Mucosa of rectum (tissue), 2 donors: ENCODE measurements around the gene ATP11A.
"Not testable (repeated sequence)": the region's sequence is repeated elsewhere in the genome, so short reads cannot be mapped to it uniquely, and the experiment has no call there.

Experiments used
- H3K27ac ChIP-seq, 2 donors: one replicate each; pipeline ENCODE4 v1.7.0; 2013; ENCODE audit warnings: inconsistent platforms in 2 of 2, low read depth in 2 of 2, low read length in 2 of 2
- H3K27me3 ChIP-seq, 2 donors: one replicate each; pipeline ENCODE4 v1.7.0; 2013; ENCODE audit warnings: low read length in 2 of 2; ENCODE audit not compliant: control insufficient read depth in 2 of 2, insufficient read depth in 2 of 2
- H3K36me3 ChIP-seq, 2 donors: one replicate each; pipeline ENCODE4 v1.7.0; 2013; ENCODE audit warnings: low read length in 2 of 2; ENCODE audit not compliant: control insufficient read depth in 2 of 2, insufficient read depth in 2 of 2
- H3K4me1 ChIP-seq, 2 donors: one replicate each; pipeline ENCODE4 v1.7.0; 2013; ENCODE audit warnings: low read length in 2 of 2, mild to moderate bottlenecking in 1 of 2; ENCODE audit not compliant: control insufficient read depth in 2 of 2, insufficient read depth in 2 of 2
- H3K4me3 ChIP-seq, 2 donors: one replicate each; pipeline ENCODE4 v1.7.0; 2013; ENCODE audit warnings: low read length in 2 of 2
- H3K9ac ChIP-seq, 2 donors: one replicate each; pipeline ENCODE4 v1.7.0; 2013; ENCODE audit warnings: low read length in 2 of 2, low read depth in 1 of 2, mild to moderate bottlenecking in 1 of 2
- H3K9me3 ChIP-seq, 2 donors: one replicate each; pipeline ENCODE4 v1.7.0; 2013; ENCODE audit warnings: low read length in 2 of 2; ENCODE audit not compliant: control insufficient read depth in 2 of 2
- donor health status: healthy.
- donor health status: Normal muscosa, but diverticular disease.

The ATP11A gene

GRCh38 chr13:112702341-112702985 lies 12.6 kb downstream of the ATP11A start:
- Histone ChIP-seq H3K27ac (no peak overlapping the region), H3K36me3 (no peaks in the 10 kb centered on the region), H3K9ac (no peak overlapping the region), H3K4me1 (no peaks in the 10 kb centered on the region), H3K9me3 (no peaks in the 10 kb centered on the region), H3K4me3 (no peak overlapping the region), H3K27me3 (no peaks in the 10 kb centered on the region)

- Histone ChIP-seq H3K9ac (no peak overlapping the region), H3K27ac (no peak overlapping the region), H3K9me3 (no peaks in the 10 kb centered on the region), H3K4me3 (no peak overlapping the region), H3K36me3 (no peaks in the 10 kb centered on the region), H3K4me1 (no peaks in the 10 kb centered on the region), H3K27me3 (no peaks in the 10 kb centered on the region)
These were observed 13.1 kb downstream of the ATP11A start for GRCh38 chr13:112702986-112703379.

GRCh38 chr13:112703449-112704284 lies 13.8 kb downstream of the ATP11A start:
- no peaks in the 10 kb centered on the region for H3K4me1 ChIP-seq
- no peaks in the 10 kb centered on the region for H3K27me3 ChIP-seq
- no peak overlapping the region for H3K9ac ChIP-seq
- no peaks in the 10 kb centered on the region for H3K9me3 ChIP-seq
- H3K4me3 ChIP-seq, result no peak overlapping the region
- no peaks in the 10 kb centered on the region for H3K36me3 ChIP-seq
- H3K27ac ChIP-seq, result no peak overlapping the region

- no peaks in the 10 kb centered on the region for H3K4me1 ChIP-seq
- no peaks in the 10 kb centered on the region for H3K27me3 ChIP-seq
- no peaks in the 10 kb centered on the region for H3K36me3 ChIP-seq
- peak overlapping the region in 1 of 2 donors; percentile 19 for H3K9ac ChIP-seq
- no peaks in the 10 kb centered on the region for H3K9me3 ChIP-seq
- no peak overlapping the region for H3K27ac ChIP-seq
- H3K4me3 ChIP-seq, result no peak overlapping the region
These were observed 14.7 kb downstream of the ATP11A start for GRCh38 chr13:112704308-112705145.

- Histone ChIP-seq H3K36me3 (no peaks in the 10 kb centered on the region), H3K27ac (no peak overlapping the region), H3K4me3 (no peak overlapping the region), H3K27me3 (no peaks in the 10 kb centered on the region), H3K9me3 (no peaks in the 10 kb centered on the region), H3K4me1 (no peaks in the 10 kb centered on the region), H3K9ac (no peak overlapping the region)
These were observed 15.4 kb downstream of the ATP11A start for GRCh38 chr13:112705286-112705685.

GRCh38 chr13:112706171-112706570 lies 16.3 kb downstream of the ATP11A start:
- Histone ChIP-seq H3K4me3 (no peak overlapping the region), H3K4me1 (peaks cover 0 to 3% of the 10 kb centered on the region in 2 donors), H3K9ac (no peak overlapping the region), H3K27me3 (no peaks in the 10 kb centered on the region), H3K36me3 (no peaks in the 10 kb centered on the region), H3K27ac (no peak overlapping the region), H3K9me3 (no peaks in the 10 kb centered on the region)

- no peak overlapping the region for H3K9ac ChIP-seq
- H3K36me3 ChIP-seq, result no peaks in the 10 kb centered on the region
- no peak overlapping the region for H3K27ac ChIP-seq
- H3K4me3 ChIP-seq, result no peak overlapping the region
- H3K9me3 ChIP-seq, result no peaks in the 10 kb centered on the region
- peaks cover 11 to 14% of the 10 kb centered on the region in 2 donors for H3K4me1 ChIP-seq
- H3K27me3 ChIP-seq, result no peaks in the 10 kb centered on the region
These were observed 18.9 kb downstream of the ATP11A start for GRCh38 chr13:112708560-112709240.

- peaks cover 11 to 14% of the 10 kb centered on the region in 2 donors for H3K4me1 ChIP-seq
- not testable (repeated sequence) for H3K27ac ChIP-seq, H3K9me3 ChIP-seq, H3K36me3 ChIP-seq, H3K27me3 ChIP-seq, H3K9ac ChIP-seq, H3K4me3 ChIP-seq
These were observed 19.5 kb downstream of the ATP11A start for GRCh38 chr13:112709316-112709715.

- Histone ChIP-seq H3K9ac (no peak overlapping the region), H3K27ac (no peak overlapping the region)
These were observed 20.3 kb downstream of the ATP11A start for GRCh38 chr13:112709825-112710783.

More at GRCh38 chr13:112709825-112710783, 20.3 kb downstream of the ATP11A start:
- H3K4me1 ChIP-seq, result peaks cover 11 to 14% of the 10 kb centered on the region in 2 donors
- no peak overlapping the region for H3K4me3 ChIP-seq
- H3K27me3 ChIP-seq, result no peaks in the 10 kb centered on the region
- no peaks in the 10 kb centered on the region for H3K9me3 ChIP-seq
- no peaks in the 10 kb centered on the region for H3K36me3 ChIP-seq
